DMS79 treated with DMSO at 0.1 percent for 48 hours (cell line): ENCODE data around the gene CAPZB.

Source experiments
- DNase-seq: peaks from one replicate; lab custom pipeline; 2025; lab: John Stamatoyannopoulos, UW

The CAPZB gene

DNA sequence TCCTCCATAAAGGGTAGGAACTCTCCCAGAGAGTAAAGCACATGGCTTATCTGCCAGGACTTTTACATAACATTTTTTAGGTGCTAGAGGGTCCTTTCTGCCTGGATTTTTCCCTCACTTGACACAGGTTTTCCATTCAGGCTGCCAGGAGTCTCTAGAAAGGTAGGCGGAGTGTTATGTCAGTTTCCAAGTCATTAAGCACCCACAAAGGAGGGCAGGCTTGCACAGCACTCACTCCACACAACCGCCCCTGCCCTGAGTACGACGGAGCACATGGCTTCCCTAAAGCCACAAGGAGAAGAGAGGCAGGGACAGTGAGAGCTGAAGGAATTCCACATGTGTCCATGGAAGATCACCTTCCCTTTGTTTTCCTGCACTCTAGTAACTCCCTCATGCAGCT, 55.7 kb downstream of the CAPZB start:
- DNase-seq: peak; percentile 88

DNA sequence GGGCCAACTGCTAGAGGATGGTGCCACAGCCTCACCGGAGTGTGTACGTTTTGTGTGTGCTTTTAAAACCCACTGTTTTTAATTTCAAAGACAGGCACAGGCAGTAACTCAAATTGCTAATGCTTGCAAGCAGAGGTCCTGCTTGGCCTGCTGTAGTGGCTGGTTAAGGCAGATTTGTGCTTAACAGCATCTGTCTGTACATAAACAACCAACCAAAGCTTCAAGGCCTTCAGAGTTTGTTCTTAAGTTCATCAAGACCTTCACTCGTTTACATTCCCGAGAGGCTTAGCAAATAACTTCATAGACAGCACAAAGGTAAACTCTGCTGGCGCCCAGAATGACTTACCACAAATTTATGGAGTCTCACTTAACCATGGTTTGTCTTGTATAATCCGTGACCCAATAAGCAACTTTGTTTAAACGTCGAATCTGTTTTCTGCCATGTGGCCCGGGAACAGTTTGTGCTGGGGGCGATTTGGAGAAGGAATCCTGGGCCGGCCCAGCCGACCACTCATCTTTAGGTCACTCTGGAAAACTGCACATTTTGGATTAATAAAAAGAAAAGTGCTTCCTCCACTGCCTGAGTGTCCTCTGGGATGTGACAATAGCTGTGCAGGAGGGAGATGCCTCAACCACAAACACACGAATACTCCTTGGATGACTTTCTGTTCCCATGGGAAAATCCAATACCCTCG, 58.1 kb downstream of the CAPZB start:
- no peak for DNase-seq

DNA sequence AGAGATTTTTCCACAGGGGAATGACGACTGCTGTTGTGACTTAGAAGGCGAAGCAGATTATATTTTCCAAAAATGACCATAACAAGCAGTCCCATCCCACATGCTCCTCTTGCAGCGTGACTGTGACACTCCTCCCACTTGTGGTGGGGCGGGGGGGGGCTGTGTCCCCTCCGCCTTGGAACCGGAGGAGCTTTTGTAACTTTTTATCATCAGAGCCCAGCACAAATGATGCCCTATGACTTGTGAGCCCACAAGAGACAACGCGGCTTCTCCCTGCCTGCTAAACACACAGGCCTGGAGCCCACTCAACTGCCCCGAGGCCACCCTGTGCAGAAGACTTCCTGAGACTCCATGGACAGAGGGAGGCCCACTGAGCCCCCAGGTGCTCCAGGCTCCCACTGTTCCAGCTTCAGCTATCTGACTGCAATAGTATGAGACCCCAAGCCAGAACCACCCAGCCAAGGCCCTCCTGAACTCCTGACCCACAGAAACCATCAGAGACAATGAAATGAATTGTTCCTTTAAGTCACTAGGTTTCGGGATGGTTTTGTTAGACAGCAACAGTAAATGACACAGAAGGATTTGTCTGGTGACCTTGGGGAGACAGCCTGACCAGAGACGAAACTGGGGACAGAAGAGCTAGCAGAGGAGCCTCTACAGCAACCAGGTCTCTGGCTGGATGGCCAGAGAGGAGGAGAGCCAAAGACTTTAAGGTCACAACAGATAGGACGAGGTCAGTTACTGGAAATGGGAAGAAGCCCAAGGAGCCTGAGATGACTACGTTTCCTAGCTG, 58.8 kb downstream of the CAPZB start:
- DNase-seq: no peak

DNA sequence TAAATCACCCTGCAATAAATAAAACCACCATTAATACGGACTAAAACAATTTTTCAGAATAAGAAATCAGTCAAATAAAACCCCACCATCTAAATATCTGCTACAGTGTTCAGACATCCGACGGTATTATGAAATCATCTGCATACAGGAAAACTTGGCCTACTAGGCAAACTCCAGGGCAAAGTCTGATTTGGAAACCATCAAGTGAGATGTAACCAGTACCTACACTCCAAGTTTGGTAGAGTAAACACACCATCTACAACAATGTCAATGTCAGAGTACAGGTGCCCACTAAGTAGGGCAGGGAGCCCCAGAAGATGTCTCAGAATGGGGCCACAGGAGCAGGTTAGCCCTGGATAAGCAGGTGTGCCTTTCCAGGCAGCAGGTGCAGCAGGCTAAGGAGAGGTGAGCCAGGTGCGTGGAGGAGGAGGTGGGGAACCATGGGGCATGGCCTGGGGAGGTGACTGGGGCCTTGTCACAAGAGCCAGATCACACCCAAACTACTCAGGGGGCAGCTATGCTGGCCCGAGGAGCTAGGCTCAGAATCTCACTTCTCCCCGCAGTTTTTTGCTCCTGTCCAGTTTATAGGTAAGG, 59.6 kb downstream of the CAPZB start:
- peak; percentile 63 for DNase-seq

DNA sequence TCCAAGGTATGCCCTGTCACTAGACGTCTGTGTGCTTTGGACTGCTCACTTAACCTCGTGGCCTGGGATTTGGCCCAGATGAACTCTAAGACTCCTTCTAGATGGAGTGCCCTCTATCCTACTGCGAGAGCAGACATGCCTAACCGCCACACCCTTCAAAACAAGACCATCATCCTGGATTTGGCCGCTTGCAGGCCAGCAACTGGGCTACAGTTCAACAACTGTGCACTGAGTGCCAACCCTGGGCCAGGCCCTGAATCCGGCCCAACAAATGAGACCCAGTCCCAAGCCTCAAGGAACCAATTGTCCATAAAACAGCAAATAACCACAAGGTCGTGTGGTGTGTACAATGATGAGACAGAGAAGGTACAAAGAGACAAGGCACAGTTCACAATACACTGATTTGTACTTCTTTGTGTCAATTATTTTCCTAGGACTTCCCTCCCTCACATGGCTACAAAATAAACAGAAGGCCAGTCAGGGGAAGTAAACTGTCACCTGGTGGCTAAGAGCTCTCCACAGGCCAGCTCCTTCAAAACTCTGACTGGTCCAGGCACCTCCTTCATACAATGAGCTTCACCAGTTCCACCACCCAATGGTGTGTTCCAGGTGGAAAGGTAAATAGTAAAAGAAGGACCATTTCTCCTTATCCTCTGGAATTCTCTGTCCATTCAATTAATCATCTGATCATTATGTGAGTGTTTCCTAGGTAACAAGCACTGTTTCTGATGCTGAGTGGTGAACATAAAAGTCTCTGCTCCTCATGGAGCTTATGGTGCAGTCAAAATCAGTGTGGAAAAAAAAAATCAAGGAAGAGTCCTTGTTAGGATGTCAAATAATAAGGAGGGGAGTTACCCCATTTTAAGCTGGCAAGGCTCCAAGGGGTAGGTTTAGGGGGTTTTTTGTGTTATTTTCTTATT, 60.4 kb downstream of the CAPZB start:
- DNase-seq: peak; percentile 80

DNA sequence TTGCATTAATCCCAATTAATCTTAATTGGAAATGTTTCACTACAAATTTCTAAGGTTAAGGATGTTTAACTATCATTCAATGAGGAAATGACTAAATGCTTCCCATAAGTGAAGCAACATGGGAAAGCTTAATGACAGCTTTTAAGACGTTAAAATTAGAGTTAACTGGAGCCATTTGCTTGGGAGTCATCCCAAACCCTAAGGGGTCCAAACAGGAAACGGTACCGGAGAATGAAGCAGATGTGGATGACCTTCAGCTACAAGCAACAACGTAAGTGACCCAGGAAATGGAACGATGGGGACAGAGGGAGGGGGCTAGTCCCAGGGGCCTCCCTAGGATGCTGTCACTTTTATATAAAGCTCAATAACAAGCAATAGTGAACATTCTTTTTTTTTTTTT, 62.2 kb downstream of the CAPZB start:
- no peak for DNase-seq

DNA sequence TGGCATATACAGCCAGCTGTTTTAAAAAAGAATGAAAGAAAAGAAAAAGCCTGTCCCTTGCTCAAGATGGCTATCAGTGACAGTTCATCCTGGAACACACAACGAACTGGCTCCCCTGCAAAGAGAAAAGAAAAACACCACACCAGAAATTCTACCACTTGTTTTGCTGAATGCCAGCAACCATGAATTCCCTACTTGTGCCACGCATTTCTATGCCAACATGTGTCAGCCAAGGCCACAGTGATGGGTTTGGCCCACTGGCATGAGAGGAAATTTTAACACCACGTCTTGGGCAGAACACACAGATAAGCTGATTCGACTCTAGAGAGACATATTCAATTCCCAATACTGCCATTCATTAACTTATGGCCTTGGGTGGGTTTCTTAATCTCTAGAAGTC, 64.0 kb downstream of the CAPZB start:
- no peak for DNase-seq

DNA sequence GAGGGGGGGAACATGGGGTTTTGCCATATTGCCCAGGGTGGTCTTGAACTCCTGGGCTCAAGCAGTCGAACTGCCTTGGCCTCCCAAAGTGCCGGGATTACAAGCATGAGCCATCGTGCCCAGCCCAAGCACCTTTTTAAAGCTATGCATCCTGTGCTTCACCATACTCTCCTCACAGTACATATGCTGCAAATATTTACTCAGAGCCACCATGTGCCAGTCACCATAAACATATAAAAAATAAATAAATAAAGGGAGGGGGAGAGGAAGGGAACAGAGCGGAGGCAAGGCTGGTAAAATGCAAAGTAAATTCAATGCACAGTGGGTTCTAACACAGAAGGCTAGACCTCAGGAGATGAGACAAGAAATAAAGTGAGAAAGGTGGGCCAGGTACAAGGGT, 64.7 kb downstream of the CAPZB start:
- DNase-seq: no peak

DNA sequence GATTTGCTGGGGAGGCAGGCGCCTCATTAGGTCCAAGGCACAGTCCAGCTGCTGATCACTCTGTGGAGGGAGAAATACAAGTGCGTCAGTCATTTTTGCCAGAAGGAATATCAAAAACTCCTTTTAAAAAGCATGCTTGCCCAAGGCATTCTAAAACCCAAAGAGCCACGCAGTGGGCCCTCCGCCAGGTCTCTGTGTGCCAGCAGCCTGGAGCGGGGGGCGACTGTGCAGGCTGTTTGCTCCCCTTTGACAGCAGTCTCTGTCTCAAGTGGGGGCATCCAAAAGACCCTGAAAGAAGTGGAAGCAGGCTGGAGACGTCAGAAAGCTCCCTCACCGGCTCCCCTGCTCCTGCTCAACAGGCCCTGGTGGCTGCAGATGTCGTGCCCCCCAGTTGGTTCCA, 65.6 kb downstream of the CAPZB start:
- DNase-seq: no peak

DNA sequence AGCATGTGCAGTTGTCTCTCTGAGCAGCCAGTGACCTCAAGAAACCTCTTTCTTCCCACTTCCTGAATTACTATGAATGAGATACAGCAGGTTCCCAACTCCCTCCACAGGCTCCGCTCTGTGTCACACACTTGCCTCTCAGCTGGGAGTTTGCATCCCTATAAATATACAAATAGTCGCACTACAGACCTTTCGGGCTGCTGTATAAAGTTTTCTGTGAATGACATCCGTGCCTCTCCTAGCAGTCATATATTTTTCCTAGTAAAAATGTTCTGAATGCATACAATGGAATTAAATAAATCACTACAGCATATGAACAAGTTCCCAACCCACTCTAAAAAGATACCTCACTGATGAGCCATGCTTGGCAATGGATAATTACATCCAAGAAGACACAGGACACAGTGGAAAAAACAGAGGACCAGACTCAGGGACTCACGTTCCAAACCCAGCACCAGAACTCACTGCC, 66.8 kb downstream of the CAPZB start:
- DNase-seq: no peak

DNA sequence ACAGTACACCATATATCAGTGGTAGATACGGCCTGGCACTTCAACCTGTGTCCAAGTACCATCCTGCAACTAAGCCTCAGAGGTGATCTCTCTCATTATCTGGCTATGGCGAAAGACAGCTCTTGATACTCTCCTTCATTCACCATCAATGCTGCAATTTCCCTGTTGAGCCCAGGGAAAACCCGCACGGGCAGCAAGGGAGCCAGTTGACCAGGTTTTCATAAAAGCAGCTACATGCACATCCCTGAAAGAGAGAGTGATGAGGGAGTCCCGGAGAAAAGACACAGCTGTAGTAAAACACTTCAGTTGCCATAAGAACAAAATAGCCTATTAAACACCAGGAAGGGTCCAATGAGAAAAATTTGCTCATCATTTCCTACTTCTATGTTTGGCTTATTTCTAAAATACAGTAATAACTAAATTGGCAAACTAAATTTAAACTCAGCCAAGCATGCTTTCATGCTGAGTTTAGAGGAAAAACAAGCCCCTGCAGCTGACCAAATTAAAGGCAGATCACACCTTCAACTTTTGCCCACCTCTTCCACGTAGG, 68.3 kb downstream of the CAPZB start:
- no peak for DNase-seq

DNA sequence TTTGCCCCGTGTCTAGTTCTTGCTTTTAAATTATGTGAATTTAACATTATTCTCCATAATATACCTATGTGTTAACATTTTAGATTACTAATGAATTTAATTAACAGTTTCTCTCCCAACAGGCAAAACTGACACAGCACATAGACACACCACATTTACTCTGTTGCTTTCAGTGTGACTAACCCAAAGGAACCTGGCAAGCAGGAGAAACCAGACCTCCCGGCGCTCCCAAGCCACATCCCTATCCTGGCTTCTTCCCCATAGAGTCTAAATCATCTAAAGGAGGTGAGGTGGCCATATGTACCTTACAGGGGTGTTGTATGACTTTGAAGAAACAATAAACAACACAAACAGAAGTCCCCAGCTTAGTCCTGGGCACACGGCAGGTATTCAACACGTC, 69.2 kb downstream of the CAPZB start:
- DNase-seq: no peak

DNA sequence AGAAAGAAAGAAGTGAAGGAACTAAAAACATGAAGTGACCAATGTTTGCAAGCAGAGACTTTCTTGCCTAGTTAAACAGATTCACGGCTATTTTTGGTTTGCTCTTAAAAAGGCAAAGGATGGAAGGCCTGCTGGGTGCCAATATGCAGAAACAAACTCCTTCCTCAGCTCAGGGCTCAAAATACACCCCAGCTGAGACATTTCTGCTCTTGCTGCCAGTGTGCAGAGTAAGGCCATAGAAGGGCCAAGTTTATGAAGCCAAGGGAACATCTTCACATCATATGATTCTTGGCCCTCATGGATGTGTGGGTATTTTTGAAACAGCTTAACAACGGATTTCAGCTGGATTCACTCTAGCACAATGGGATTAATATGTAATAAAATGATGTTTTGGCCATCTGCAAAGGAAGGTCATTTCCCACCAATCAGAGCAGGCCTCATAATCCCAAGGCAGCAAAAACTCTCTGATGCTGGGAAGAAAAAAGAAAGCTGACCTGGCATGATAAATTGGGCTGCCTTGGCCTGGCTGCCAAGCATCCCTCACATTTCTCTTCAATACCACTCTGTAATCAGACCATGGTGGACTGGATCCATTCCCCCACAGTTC, 70.7 kb downstream of the CAPZB start:
- DNase-seq: no peak

DNA sequence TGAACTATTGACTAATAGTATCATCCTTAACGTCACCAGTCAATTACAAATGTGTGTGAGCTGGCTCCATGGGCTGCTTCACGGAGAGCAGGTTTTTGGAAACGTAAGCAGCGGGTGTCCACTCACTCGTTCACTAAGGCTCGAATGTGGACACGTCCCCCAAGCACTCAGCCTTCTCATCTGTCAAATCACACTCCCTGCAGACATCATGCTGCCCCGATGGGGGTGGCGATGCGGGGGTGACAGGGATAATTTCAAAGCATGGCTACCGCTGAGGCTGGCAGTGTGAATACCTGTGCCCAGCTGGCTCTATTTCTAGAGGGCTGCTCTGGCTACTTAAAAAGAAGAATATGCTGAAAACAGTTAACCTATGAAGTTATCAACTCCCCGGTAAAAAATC, 71.3 kb downstream of the CAPZB start:
- no peak for DNase-seq

DNA sequence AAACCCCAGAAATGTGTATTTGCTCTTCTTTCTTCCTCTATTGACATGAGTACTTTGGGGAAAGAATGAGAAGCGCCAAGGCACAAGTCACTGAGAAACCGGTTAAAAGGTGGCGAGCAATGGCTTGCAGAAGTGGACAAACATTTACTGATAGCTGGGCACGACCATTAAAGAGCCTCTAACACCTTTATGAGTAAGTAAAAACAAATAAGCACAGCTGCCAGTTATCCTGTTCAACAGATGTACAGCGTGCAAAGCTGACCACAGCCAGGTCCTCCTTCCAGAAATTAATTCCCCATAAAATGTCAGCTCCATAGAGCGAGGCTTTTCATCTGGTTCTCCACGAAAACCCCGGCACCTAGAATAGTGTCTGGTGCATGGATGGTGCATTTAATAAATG, 72.7 kb downstream of the CAPZB start:
- DNase-seq: peak; percentile 67

DNA sequence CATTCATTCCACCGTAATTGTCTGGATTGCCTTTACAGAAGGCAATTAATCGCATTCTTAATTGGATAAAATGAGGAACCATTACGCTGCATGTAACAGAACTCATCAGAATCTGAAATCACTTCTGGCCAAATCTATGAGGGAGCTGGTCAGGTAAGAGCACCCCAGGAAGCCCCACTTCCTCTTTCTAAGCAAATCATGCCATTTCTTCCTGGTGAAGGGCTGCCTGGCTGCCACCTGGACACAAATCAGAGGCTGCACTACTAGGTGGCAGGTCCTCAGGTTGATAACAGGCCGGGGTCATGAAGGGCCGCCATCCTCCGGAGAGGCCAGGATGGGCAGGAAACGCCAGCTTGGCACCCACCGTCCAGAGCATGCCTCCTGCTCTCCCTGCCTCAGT, 73.7 kb downstream of the CAPZB start:
- DNase-seq: no peak

DNA sequence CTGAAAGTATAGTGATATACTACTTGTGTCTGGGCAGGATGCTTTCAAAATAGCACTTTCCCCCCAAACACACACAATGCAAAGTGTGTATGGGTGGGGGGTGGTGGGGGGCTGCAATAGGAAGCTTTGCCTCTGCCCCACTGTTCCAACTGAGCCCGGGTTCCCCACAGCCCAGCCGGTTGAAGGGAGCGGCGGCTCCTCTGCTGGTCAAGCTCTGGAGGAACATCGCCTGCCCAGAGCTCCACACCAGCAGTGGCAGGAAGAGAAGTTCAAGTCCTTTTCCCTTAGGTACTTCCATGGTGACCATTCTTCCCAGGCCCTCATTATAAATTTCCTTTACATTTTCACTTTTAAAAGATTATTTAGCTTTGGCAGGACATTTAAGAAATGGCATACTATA, 74.9 kb downstream of the CAPZB start:
- DNase-seq: no peak

DNA sequence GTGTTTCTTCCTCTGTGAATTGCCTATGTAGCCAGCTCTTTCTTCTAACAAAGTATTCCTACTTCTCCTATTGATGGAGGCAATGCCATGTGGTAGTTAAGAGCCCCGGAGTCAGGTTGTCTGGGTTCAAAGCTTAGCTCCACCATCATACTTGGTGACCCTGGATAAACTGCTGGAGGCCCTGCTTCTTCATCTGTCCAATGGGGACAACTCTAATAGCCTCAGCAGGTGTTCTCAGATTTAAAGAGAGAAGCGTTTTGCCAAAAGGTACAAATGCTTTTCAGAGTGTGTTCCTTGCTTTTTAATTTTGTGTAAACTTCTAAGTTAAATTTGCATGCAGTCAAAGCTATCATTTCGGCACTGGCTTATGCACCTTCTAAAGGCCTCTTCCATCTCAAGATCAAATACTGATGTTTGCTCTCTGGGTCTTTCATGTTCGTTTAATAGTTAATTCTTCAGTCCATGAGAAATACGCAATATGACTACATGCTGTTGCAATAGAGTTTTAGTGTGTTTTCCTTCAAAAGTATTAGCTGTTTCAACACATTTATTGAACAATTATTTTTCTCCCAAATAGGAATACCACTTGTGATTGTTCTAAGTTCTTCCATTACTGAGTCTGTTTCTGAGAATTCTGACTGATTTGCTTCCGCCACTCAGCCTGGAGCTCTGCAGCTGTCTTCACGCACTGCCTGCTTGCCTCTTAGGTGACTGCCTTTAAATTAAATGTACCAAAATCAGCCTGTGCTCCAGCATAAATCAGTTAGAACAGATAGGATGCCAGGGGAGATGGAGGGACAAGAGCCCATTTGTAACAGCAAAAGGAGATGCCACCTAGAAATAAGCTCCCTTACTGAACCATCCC, 75.6 kb downstream of the CAPZB start:
- no peak for DNase-seq

DNA sequence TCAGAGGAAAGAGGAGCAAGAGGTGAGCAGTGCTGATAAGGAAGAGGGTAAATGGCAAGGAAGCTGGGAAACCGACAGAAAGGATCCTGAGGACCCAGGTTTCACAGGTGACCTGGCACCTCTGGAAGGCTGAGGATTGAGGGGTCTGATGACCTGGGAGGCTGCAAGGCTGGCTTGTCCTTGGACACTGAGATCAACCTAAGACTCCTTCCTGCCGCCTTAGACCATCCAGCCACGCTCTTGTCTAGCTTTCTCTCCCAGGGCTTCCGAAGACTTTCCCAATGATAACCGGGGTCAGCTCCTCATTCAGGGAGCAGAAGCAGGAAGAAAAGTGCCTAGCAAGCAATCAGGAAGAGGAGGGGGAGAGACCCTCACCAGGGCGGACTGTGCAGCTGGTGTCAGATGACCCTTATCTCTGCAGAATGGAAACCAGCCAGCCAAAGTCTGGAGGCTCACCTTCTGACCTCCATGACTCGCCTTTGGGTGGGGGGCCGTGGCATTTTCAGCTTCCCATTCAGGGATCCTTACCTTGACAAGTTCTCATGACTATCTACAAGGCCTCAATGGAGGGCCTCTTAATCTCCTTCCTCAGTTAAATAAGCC, 77.7 kb downstream of the CAPZB start:
- no peak for DNase-seq

DNA sequence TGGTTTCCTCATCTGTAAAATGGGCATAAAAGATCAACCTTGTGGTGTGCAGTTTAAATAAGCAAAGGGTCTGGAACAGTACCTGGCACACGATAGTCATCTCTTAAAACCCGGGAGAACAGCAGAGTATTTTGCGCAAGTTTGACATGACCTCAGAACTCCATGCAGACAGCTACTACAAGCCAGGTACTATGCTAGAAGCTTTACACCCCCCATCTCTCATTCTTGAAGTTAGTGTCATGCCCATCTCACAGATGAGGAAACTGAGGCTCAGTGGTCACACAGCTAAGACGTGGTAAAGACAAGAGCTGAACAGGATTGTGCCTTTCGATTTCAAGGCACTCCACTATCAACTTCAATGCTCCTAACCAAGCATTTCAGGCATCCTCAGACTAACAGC, 78.7 kb downstream of the CAPZB start:
- DNase-seq: no peak
